GM12878 (cell line): Measurements from ENCODE around the gene HERC4. TPM values are rescaled to one million over a fixed set of nuclear protein-coding genes. Genes with fewer than 3 reads are reported as not detected.
A peak's percentile ranks its signal among the peaks of the same experiment; 100 is the strongest.

Experiments
- ATAC-seq: fragments of 200-7000 bp; cut with Tn5 transposase; 3 replicates; pipeline ENCODE4 v1.9.1; 2020; ENCODE audit warnings: mild to moderate bottlenecking, moderate library complexity
- BruUV-seq: library from RNA; stranded (reverse); fragments of 400-500 nt; replicated peaks from 2 replicates; lab custom pipeline; 2021; lab: Mats Ljungman, UMichigan
- CTCF ChIA-PET: fragments of 300-600 bp; sonication (Branson Sonifier 250); formaldehyde crosslinking; extraction: SDS; loops from one replicate; lab custom pipeline; 2021; ENCODE audit warnings: inconsistent platforms; lab: Yijun Ruan, JAX
- POLR2A ChIA-PET: fragments of 350-600 bp; formaldehyde crosslinking; extraction: SDS; loops from one replicate; lab custom pipeline; 2021; ENCODE audit warnings: inconsistent platforms; lab: Charles Lee
- RAD21 ChIA-PET: fragments of 300-600 bp; sonication (Branson Sonifier 250); formaldehyde crosslinking; loops from one replicate; lab custom pipeline; 2023; ENCODE audit warnings: antibody characterized with exemption; ENCODE audit not compliant: unreplicated experiment; lab: Charles Lee
- SMC1A ChIA-PET: fragments of 300-600 bp; sonication (Branson Sonifier 250); formaldehyde crosslinking; loops from one replicate; lab custom pipeline; 2023; ENCODE audit not compliant: unreplicated experiment, uncharacterized antibody; lab: Charles Lee
- DNase-seq: peaks from one replicate; pipeline ENCODE4 v3.0.0-alpha.2; 2011; ENCODE audit warnings: low read depth, low spot score
- FAIRE-seq: peaks from 3 replicates; lab custom pipeline; 2011; peaks lifted over from hg19 to GRCh38; lab: Jason Lieb, UNC
- H2AFZ ChIP-seq: 2 replicates; pipeline ENCODE4 v1.6.0; 2011; ENCODE audit warnings: low read depth, low read length, control low read depth; ENCODE audit not compliant: control insufficient read depth
- H3K27ac ChIP-seq: 2 replicates; pipeline ENCODE4 v1.5.1; 2011; ENCODE audit warnings: control low read depth; ENCODE audit not compliant: control insufficient read depth, insufficient read depth
- H3K27me3 ChIP-seq, 2 experiments: replicated peaks in 1 of 2; 2 replicates each; pipeline versions ENCODE4 v1.6.0 to v1.6.1; 2011; ENCODE audit warnings: low read length in 1 of 2; ENCODE audit not compliant: control insufficient read depth in 2 of 2, insufficient read depth in 2 of 2
- H3K36me3 ChIP-seq, 2 experiments: 2 replicates each; pipeline ENCODE4 v1.5.1; 2011; ENCODE audit warnings: low read length in 1 of 2; ENCODE audit not compliant: control insufficient read depth in 2 of 2, insufficient read depth in 2 of 2
- H3K4me1 ChIP-seq: 2 replicates; pipeline ENCODE4 v1.6.1; 2011; ENCODE audit warnings: mild to moderate bottlenecking, low read length, moderate library complexity, mixed read lengths; ENCODE audit not compliant: control insufficient read depth, insufficient read depth
- H3K4me2 ChIP-seq: 2 replicates; pipeline ENCODE4 v1.6.0; 2011; ENCODE audit warnings: control low read depth; ENCODE audit not compliant: control insufficient read depth, insufficient read depth
- H3K4me3 ChIP-seq: fragments of 200-600 bp; sonication (generic); 2 replicates; pipeline ENCODE4 v1.5.1; 2016
- H3K79me2 ChIP-seq: 2 replicates; pipeline ENCODE4 v1.6.0; 2011; ENCODE audit warnings: low read length; ENCODE audit not compliant: control insufficient read depth, insufficient read depth
- H3K9ac ChIP-seq: 2 replicates; pipeline ENCODE4 v1.8.0; 2011; ENCODE audit warnings: low read length, control low read depth, mixed read lengths; ENCODE audit not compliant: control insufficient read depth, insufficient read depth
- H3K9me3 ChIP-seq: replicated peaks from 3 replicates; pipeline ENCODE4 v1.5.1; 2011; ENCODE audit warnings: mild to moderate bottlenecking, low read length; ENCODE audit not compliant: control insufficient read depth, insufficient read depth
- H4K20me1 ChIP-seq: 2 replicates; pipeline ENCODE4 v1.6.0; 2011; ENCODE audit not compliant: control insufficient read depth, insufficient read depth
- FOXM1 ChIP-seq: IDR thresholded peaks from 2 replicates; pipeline ENCODE4 v1.6.1; 2012; ENCODE audit warnings: low read depth, mild to moderate bottlenecking, inconsistent platforms, low read length, moderate library complexity
- MEF2B ChIP-seq: fragments of 450-650 bp; IDR thresholded peaks from 2 replicates; pipeline ENCODE4 v1.6.1; 2018; ENCODE audit warnings: mild to moderate bottlenecking, moderate library complexity; ENCODE audit not compliant: partially characterized antibody, poor library complexity, severe bottlenecking
- MXI1 ChIP-seq: fragments of 150-350 bp; IDR thresholded peaks from 2 replicates; pipeline ENCODE4 v1.6.1; 2011; ENCODE audit warnings: low read depth, mild to moderate bottlenecking, inconsistent platforms, low read length, improper control_type of control experiment
- POLR2AphosphoS5 ChIP-seq: IDR thresholded peaks from 2 replicates; pipeline ENCODE4 v1.6.1; 2011; ENCODE audit warnings: mild to moderate bottlenecking, low read length, inconsistent platforms
- WGBS: methylation state at CpG from one replicate; pipeline ENCODE4 v1.1.6; 2016; ENCODE audit warnings: low lambda C conversion rate; ENCODE audit not compliant: insufficient replicate concordance, insufficient coverage; ENCODE audit errors: missing lambda C conversion rate; 5-methylcytosine and 5-hydroxymethylcytosine counted together
- in situ Hi-C: fragments of 300-500 bp; cut with MboI; formaldehyde crosslinking; loops from 9 replicates; pipeline ENCODE4 v1.14.3; 2018; ENCODE audit warnings: mixed read lengths
- intact Hi-C: fragments of 100-400 bp; cut with micrococcal nuclease; formaldehyde crosslinking; loops from one replicate; pipeline ENCODE4 v1.14.2; 2022; ENCODE audit not compliant: unreplicated experiment
- polyA plus RNA-seq, 11 experiments: library from polyadenylated mRNA; depleted of rRNA in 4 of 11; unstranded in 6 of 11; stranded (reverse) in 5 of 11; fragments of >200 nt; fragmentation: Nextera tagmentation in 4 of 11; fragmentation: Illumina TruSeq in 1 of 11; extraction: Ambion mirVana in 4 of 11; extraction: Trizol in 1 of 11; gene quantifications; 1 replicate in 1 of 11; 2 replicates in 10 of 11; pipeline versions ENCODE4 v1.2.1 to v1.2.3, GENCODE V29; 2011 to 2016; ENCODE audit warnings: inconsistent platforms in 2 of 11, missing spikeins in 2 of 11, low read depth in 1 of 11
- total RNA-seq, 4 experiments: library from RNA; depleted of rRNA in 3 of 4; stranded (reverse); fragments of >200 nt in 3 of 4; fragmentation: Illumina TruSeq in 1 of 4; extraction: Trizol in 1 of 4; gene quantifications; 2 replicates each; pipeline versions ENCODE4 v1.2.1 to v1.2.3, GENCODE V29; 2013 to 2021
- TF ChIP-seq, protein P1 (sequence below): fragments of 450-650 bp; IDR thresholded peaks from 2 replicates; pipeline ENCODE4 v1.6.1; 2017; ENCODE audit warnings: borderline replicate concordance

Gene HERC4
- total and polyA plus RNA-seq, 10 of the 15 experiments (the other 5 are each of a cell fraction or from before 2014, with no cell fraction given), result 9.7 to 36.8 (median 23.4) TPM

DNA sequence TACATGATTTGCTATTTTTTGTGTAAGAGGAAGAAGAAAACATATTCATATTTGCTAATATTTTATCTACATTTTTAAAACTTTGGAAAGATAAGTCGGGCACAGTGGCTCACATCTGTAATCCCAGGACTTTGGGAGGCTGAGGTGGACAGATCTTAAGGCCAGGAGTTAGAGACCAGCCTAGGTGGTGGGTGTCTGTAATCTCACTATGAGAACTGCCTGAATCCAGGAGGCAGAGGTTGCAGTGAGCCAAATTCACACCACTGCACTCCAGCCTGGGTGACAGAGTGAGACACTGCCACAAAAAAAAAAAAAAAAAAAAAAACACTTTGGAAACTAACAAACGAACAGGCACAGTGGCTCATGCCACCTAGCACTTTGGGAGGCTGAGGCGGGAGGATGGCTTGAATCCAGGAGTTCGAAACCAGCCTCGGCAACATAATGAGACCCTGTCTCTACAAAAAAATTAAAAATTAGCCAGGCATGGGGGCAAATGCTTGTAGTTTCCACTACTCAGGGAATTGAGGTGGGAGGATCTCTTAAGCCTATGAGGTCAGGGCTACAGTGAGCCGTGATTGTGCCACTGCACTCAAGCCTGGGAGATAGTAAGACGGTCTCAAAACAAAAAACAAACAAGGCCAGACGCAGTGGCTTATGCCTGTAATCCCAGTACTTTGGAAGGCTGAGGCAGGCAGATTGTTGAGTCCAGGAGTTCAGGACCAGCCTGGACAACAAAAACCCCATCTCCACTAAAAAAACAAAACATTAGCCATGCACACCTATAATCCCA is 25.6 kb downstream of the HERC4 start (continued):
- TF ChIP-seq FOXM1, result no peak
- no peak for TF ChIP-seq POLR2AphosphoS5
- TF ChIP-seq, all 136 proteins: peak for 0

DNA sequence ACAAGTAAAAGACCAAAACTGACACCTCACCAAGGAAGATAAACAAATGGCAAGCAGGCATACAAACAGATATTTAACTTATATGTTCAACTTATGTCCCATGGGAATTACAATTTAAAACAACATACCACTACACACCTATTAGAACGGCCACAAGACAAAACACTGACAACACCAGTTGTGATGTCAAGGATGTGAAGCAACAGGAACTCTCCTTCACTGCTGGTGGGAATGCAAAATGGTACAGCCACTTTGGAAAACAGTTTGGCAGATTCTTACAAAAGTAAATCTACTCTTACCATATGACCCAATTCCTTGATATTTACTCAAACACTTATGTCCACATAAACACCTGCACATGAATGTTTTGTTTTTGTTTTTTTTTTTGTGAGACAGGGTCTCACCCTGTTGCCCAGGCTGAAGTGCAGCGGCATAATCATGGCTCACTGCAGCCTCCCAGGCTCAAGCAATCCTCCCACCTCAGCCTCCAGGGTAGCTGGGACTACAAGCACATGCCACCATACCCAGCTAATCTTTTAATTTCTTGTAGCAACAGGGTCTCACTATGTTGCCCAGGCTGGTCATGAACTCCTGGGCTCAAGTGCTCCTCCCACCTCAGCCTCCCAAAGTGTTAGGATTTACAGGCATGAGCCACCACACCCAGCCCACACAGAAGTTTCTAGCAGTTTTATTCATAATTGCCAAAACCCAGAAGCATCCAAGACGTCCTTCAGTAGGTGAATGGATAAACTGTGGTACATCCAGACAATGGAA is 27.3 kb downstream of the HERC4 start:
- BruUV-seq, result no TSS peak
- Histone ChIP-seq H3K27me3 (no peaks in the 10 kb centered on the region), H3K27ac (peak overlapping the region; percentile 20), H3K9ac (no peak overlapping the region), H2AFZ (no peak overlapping the region), H3K79me2 (peaks cover 11% of the 10 kb centered on the region), H3K4me3 (no peak overlapping the region), H3K36me3 (no peaks in the 10 kb centered on the region), H3K4me1 (peaks cover 8% of the 10 kb centered on the region; the same call in 1 of the 2 replicates), H4K20me1 (no peaks in the 10 kb centered on the region), H3K9me3 (no peaks in the 10 kb centered on the region), H3K4me2 (no peak overlapping the region)
- POLR2A ChIA-PET, result interaction anchor here (0.7 kb wide), 1 partner anchor 294 kb away, joined by 3 read pairs; no protein-coding TSS in a partner anchor
- TF ChIP-seq, protein P1, sequence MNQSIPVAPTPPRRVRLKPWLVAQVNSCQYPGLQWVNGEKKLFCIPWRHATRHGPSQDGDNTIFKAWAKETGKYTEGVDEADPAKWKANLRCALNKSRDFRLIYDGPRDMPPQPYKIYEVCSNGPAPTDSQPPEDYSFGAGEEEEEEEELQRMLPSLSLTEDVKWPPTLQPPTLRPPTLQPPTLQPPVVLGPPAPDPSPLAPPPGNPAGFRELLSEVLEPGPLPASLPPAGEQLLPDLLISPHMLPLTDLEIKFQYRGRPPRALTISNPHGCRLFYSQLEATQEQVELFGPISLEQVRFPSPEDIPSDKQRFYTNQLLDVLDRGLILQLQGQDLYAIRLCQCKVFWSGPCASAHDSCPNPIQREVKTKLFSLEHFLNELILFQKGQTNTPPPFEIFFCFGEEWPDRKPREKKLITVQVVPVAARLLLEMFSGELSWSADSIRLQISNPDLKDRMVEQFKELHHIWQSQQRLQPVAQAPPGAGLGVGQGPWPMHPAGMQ, result no peak
- TF ChIP-seq MXI1 (no peak), MEF2B (peak; percentile 64)
- ATAC-seq (no peak), DNase-seq (no peak), FAIRE-seq (no peak)
- RAD21 ChIA-PET, result interaction anchor here (2.5 kb wide), 1 partner anchor 10 kb away, joined by 5 read pairs; no protein-coding TSS in a partner anchor
- WGBS, result 64% methylated on average over 3 of the region's 3 CpGs
- in situ Hi-C loops (no loop called here), intact Hi-C loops (no loop called here)
- CTCF ChIA-PET, result interaction anchor here (0.6 to 1.0 kb wide), 3 partner anchors 9 to 301 kb away, joined by 3 to 5 read pairs (median 3); no protein-coding TSS in a partner anchor
- SMC1A ChIA-PET, result interaction anchor here (0.9 to 3.4 kb wide), 7 partner anchors 10 to 184 kb away, joined by 3 to 11 read pairs (median 4); partner anchors contain the start of gene ATOH7
